Endometrial microvascular endothelial cells (primary cell): ENCODE measurements around the gene IFT172. TPM values are rescaled to one million over a fixed set of nuclear protein-coding genes. Genes with fewer than 3 reads are reported as not detected.
"Not testable (repeated sequence)": the region's sequence is repeated elsewhere in the genome, so short reads cannot be mapped to it uniquely, and the experiment has no call there.

Source experiments
- in situ Hi-C: cut with HindIII; loops from 2 replicates; pipeline ENCODE4 v1.10.0; 2017; ENCODE audit warnings: low sequenced_read_pairs, low pct_unique_long_range_greater_than_20kb; ENCODE audit errors: inconsistent ontology term
- total RNA-seq: library from RNA; depleted of rRNA; stranded (reverse); fragments of >200 nt; gene quantifications from one replicate; pipeline ENCODE4 v1.2.3, GENCODE V29; 2015; ENCODE audit errors: inconsistent ontology term

The IFT172 gene, protein sequence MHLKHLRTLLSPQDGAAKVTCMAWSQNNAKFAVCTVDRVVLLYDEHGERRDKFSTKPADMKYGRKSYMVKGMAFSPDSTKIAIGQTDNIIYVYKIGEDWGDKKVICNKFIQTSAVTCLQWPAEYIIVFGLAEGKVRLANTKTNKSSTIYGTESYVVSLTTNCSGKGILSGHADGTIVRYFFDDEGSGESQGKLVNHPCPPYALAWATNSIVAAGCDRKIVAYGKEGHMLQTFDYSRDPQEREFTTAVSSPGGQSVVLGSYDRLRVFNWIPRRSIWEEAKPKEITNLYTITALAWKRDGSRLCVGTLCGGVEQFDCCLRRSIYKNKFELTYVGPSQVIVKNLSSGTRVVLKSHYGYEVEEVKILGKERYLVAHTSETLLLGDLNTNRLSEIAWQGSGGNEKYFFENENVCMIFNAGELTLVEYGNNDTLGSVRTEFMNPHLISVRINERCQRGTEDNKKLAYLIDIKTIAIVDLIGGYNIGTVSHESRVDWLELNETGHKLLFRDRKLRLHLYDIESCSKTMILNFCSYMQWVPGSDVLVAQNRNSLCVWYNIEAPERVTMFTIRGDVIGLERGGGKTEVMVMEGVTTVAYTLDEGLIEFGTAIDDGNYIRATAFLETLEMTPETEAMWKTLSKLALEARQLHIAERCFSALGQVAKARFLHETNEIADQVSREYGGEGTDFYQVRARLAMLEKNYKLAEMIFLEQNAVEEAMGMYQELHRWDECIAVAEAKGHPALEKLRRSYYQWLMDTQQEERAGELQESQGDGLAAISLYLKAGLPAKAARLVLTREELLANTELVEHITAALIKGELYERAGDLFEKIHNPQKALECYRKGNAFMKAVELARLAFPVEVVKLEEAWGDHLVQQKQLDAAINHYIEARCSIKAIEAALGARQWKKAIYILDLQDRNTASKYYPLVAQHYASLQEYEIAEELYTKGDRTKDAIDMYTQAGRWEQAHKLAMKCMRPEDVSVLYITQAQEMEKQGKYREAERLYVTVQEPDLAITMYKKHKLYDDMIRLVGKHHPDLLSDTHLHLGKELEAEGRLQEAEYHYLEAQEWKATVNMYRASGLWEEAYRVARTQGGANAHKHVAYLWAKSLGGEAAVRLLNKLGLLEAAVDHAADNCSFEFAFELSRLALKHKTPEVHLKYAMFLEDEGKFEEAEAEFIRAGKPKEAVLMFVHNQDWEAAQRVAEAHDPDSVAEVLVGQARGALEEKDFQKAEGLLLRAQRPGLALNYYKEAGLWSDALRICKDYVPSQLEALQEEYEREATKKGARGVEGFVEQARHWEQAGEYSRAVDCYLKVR (N-terminal part only)
- 26.6 TPM for total RNA-seq

DNA sequence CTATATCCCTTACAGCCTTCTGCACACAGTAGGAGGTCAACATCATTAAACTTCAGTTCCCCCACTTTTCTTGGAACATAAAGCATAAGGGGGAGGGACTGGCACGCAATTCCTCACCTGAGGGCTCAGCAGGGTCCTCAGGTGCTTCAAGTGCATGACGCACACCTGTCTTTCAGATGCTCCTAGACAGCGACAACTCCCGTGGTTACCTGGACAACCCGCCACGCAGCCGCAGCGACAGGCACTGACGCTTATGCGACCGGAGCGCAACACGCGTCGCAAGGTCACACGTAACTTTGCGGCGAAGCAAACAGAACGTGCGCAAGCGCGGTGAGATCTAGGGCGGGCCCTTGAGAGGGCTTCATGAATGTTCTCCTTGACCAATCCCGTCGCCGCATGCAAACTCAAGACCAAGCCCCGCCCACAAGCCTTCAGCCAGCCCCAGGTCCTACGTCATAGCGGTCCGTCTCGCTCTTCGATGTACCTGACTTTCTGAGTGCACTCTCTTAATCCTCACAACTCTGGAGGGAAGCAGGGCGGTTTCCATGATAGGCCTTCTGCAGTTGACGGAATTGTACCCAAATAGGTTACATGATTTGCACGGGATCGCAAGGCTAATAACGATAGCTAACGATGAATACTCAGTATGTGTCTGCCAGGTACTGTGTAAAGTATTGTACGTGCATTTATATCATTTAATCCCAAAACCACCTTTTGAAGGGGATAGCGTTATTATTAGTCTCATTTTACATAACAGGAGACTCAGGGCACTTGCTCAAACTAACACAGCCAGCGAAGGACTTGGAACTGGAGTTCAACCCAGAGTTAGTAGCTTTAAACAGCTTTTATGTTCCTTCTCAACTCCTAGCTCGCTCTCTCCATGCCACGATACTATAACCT lies at the start of gene IFT172:
IFT172 (minus strand) TSS at position 246 of the 900 bp plus-strand sequence; CDS start at position 156, 90 bp downstream.
- in situ Hi-C loops, result no loop called here

DNA sequence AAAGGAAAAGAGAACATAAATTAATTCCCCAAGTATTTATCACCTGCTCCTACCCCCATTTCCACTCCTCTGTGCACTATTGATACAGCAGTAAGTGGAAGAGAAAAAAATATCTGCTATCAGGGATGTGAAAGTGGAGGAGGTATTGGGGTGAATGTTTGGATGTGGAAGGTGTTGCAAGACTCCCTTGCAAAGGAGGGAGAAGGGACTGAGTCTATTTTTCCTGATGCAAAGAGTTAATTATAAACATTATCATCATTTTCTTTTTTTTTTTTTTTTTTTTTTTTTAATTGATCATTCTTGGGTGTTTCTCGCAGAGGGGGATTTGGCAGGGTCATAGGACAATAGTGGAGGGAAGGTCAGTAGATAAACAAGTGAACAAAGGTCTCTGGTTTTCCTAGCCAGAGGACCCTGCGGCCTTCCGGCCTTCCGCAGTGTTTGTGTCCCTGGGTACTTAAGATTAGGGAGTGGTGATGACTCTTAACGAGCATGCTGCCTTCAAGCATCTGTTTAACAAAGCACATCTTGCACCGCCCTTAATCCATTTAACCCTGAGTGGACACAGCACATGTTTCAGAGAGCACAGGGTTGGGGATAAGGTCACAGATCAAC lies 49.4 kb upstream of the IFT172 start:
- in situ Hi-C loops, result not testable (repeated sequence)

DNA sequence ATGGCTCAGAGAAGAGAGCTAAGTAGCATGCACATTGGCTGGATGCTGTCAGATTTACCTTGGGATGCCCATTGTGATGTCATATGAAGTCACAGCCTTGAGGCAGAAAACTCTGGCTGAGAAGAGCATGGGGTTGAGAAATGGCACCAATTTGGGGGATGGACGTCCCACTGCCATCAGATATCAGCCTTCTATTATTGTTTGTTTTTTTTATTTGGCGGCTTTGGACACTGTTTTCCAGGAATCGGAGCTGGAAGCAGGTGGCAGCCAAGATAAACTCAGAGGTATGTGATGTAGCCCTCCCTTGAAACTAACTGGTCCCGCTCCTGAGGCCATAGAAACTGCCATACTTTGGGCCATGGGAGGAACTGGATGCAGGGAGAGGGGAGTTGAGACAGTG lies 47.7 kb upstream of the IFT172 start:
- in situ Hi-C loops, result no loop called here

DNA sequence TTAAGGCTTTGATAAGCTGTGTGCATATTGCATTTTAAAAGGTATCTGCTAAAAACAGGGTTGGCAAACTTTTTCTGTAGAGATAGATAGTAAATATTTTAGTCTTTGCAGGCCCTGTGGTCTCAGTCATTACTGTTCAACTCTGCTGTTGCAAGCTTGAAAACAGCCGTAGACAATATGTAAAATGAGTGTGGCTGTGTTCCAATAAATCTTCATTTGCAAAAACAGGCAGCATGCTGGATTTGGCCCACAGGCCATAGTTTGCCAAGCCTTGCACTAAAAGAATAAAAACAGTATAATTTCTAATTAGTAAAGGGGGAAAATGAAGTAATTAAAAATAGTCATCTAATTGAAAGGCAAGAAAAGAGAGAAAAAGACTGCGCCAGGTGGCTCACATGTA lies 42.4 kb upstream of the IFT172 start:
- in situ Hi-C loops, result no loop called here

GRCh38 chr2:27527182-27527581 lies 37.6 kb upstream of the IFT172 start:
- in situ Hi-C loops, result no loop called here

DNA sequence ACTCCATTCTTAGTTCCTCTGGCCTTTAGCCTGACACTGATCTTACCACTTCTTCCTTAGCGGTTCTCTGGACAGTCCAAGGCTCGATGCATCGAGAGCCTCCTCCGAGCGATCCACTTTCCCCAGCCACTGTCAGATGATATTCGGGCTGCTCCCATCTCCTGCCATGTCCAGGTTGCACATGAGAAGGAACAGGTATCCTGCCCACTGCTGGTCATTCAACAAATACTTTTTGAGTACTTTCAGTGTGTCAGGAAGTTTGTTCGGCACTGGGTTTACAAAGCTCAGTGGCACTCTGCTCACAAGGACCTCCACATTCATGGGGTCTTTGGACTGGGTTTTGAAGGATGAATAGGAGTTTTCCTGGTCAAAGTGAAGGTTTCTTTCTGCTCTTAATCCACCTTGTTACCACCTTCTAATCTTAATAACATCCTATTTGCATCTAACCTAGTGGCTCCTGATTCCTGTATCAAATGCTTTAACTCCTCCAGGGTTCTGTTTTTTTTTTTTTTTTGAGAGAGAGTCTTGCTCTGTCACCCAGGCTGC lies 32.9 kb upstream of the IFT172 start:
- in situ Hi-C loops, result no loop called here

- in situ Hi-C loops, result no loop called here
Observed at GRCh38 chr2:27520316-27520715, 30.8 kb upstream of the IFT172 start.

GRCh38 chr2:27518782-27519113 lies 29.2 kb upstream of the IFT172 start:
- in situ Hi-C loops, result no loop called here

DNA sequence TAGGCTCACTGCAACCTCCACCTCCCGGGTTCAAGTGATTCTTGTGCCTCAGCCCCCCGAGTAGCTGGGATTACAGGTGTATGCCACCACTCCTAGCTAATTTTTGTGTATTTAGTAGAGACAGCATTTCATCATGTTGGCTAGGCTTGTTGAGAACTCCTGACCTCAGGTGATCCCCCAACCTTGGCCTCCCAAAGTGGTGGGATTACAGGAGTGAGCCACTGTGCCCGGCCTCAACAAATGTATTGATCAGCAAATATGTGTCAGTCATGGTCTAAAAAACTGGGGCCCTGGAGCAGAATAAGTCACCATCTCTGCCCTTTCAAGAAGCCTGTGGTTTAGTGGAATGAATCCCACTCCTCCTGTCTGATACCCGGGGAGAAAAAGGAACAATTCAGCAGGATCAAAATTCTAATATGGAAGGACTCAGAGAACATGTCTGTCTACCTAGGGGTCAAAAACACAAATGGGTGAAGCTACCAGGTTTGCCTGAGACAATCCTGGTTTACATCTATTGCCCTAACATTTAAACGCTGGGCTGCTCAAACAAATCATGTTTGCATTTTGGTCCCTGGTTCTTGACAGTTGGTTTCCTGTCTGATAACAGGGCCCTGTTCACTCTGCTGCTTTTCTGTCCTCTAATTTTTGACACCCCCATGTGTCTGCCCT lies 28.7 kb upstream of the IFT172 start:
- in situ Hi-C loops, result no loop called here

GRCh38 chr2:27509326-27509725 lies 19.8 kb upstream of the IFT172 start:
- in situ Hi-C loops, result no loop called here

DNA sequence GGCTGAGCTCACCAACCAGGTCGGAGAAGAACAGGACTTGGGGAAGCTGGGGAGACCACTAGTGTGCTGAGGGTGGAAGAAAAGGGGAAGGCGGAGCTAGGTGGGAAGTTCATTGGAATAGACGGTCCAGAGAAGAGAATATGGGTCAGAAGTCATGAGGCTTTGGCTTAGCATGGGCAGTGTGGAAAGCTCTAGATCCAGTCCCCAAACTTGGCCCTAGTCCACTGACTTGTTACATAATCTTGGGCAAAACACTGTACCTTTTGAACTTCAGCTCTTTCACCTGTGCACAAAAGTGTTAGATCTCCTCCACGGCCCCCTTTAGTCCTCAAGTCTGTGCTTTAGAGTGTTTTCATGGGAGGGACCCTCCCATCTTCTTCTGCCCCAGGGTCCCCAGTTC lies 17.8 kb upstream of the IFT172 start:
- in situ Hi-C loops, result no loop called here

DNA sequence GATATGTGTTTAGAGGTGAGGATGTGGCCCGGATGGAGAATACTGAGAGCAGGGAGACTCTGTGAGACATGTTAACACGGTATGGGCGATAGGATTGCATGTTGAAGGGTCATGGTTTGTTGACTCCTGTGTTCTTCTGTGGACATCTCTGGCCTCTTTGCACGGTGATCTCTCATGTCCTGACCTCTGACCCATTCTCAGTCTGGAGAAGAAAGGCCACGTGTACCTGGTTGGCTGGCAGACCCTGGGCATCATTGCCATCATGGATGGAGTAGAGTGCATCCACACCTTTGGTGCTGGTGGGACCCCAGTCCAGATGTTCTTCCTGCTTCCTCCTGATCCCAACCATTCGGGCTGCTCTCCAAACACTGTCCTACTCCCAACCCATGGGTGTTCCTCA lies 17.0 kb upstream of the IFT172 start:
- in situ Hi-C loops, result no loop called here

GRCh38 chr2:27502142-27502541 lies 12.6 kb upstream of the IFT172 start:
- in situ Hi-C loops, result no loop called here

GRCh38 chr2:27501042-27501441 lies 11.5 kb upstream of the IFT172 start:
- in situ Hi-C loops, result no loop called here

- in situ Hi-C loops, result no loop called here
Observed at GRCh38 chr2:27498975-27499374, 9.4 kb upstream of the IFT172 start.

DNA sequence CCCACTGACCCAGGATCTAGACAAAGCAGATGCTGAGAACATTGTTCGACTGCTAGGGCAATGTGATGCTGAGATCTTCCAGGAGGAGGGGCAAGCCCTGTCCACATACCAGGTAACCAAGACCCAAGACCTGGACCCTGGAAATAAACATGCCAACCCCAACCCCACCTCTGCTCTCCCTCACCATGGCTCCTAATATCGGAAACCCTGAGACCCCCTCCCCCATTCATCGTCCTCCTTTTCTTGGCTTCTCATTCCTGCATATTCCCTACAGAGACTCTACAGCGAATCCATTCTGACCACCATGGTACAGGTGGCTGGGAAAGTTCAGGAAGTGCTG lies 7.7 kb upstream of the IFT172 start:
- in situ Hi-C loops, result no loop called here
